Peyer's patch (tissue), 4 donors: ENCODE measurements around the gene APH1A.

Source experiments
- CTCF ChIP-seq, 6 experiments: fragments of 450-650 bp in 4 of 6; fragments of 200-600 bp in 2 of 6; sonication (generic) in 1 of 6; IDR thresholded peaks; one replicate each; pipeline ENCODE4 v1.5.1; 2017 to 2019; ENCODE audit warnings: antibody characterized with exemption in 6 of 6, mild to moderate bottlenecking in 3 of 6, moderate library complexity in 1 of 6
- POLR2A ChIP-seq, 2 donors: fragments of 450-650 bp; IDR thresholded peaks; one replicate each; pipeline ENCODE4 v1.5.1; 2017; ENCODE audit warnings: antibody characterized with exemption in 2 of 2, mild to moderate bottlenecking in 2 of 2, moderate library complexity in 2 of 2

GRCh38 chr1:150249936-150250335, 18.9 kb downstream of the APH1A start:
- no peak for TF ChIP-seq CTCF (IDR thresholded peaks at IDR 0.05)
- no peak for TF ChIP-seq POLR2A (IDR thresholded peaks at IDR 0.05)
